Measurements from ENCODE around the gene CNFN. TPM values are rescaled to one million over a fixed set of nuclear protein-coding genes. Genes with fewer than 3 reads are reported as not detected.
A peak's percentile ranks its signal among the peaks of the same experiment; 100 is the strongest.

The CNFN gene
- total RNA-seq, 1 experiment from 2014 or later, result 4.5 TPM

DNA sequence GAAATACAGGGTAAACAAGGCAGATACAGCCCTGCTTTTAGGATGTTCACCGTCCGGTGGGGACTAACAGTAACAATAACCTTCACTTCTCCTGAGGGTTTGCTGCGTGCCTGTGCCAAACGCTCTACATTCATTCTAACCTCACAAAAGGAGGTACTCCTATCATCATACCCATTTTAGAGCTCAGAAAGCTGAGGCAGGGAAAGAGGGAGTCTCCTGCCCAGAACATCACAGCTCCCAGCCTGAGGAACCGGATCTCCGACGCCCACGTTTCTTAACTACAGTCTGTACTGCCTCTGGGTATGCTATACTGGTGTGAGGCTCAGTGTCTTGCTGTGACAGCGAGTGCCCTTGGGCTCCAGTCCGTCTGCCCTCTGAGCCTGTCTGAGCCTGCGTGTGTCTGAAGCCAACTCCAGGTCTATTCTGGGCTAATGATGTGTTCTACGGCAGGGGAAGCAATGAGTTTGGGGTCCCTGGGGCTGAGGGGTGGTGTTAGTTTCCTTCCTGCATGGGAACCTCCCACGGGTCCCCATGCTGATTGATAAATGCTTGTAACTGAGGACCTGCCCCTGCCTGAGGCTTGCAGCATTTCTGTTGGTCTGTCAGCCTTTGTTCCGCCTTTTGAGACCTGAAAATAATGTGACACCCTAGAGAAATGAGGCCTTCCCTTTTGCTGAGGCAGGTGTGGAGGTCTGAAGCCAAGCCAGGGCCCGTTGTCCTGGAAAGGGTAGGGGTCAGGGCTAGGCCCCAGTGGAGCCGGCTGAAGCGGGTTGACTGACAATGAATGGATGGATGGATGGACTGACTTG is 32.2 kb upstream of the CNFN start:
- H3K27me3 ChIP-seq (ENCODE audit: low read length), result no peaks in the 10 kb centered on the region
- H3F3A ChIP-seq (ENCODE audit: low read length, unreplicated experiment), result no peaks in the 10 kb centered on the region
- TF ChIP-seq, protein P1, sequence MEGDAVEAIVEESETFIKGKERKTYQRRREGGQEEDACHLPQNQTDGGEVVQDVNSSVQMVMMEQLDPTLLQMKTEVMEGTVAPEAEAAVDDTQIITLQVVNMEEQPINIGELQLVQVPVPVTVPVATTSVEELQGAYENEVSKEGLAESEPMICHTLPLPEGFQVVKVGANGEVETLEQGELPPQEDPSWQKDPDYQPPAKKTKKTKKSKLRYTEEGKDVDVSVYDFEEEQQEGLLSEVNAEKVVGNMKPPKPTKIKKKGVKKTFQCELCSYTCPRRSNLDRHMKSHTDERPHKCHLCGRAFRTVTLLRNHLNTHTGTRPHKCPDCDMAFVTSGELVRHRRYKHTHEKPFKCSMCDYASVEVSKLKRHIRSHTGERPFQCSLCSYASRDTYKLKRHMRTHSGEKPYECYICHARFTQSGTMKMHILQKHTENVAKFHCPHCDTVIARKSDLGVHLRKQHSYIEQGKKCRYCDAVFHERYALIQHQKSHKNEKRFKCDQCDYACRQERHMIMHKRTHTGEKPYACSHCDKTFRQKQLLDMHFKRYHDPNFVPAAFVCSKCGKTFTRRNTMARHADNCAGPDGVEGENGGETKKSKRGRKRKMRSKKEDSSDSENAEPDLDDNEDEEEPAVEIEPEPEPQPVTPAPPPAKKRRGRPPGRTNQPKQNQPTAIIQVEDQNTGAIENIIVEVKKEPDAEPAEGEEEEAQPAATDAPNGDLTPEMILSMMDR (conservative IDR thresholded peaks at IDR 0.05; ENCODE audit: low read depth, low read length), result no peak
- TF ChIP-seq EZH2phosphoT487 (IDR thresholded peaks at IDR 0.05; ENCODE audit: borderline replicate concordance, low read length) (no peak), EZH2 (IDR thresholded peaks at IDR 0.05; ENCODE audit: low read length, unreplicated experiment) (no peak)
- BruUV-seq (replicated peaks), result no TSS peak
- no peaks in the 10 kb centered on the region for H3K9me2 ChIP-seq (replicated peaks; ENCODE audit: low read length)
- H3K4me2 ChIP-seq (ENCODE audit: low read length), result peak overlapping the region; percentile 86
- DNase-seq (no peak), ATAC-seq (no peak)
- H3K4me1 ChIP-seq (ENCODE audit: insufficient read depth, low read length), result peaks cover 28% of the 10 kb centered on the region
- no peak overlapping the region for H3K27ac ChIP-seq (ENCODE audit: low read length)
- intact Hi-C loops (cut with micrococcal nuclease), result no loop called here
- H3K9ac ChIP-seq (ENCODE audit: low read length), result no peak overlapping the region
- POLR2A ChIA-PET (ENCODE audit: unreplicated experiment), result no interaction called here
- H2AFZ ChIP-seq (ENCODE audit: low read length), result 0 out of 2 replicates have a peak overlapping the region, but pooled peaks have one; percentile 96
- no peaks in the 10 kb centered on the region for H3K9me3 ChIP-seq (ENCODE audit: low read length)
- CTCF ChIA-PET, result no interaction called here
- peak overlapping the region; percentile 72; the same call in 1 of the 2 replicates for H3K4me3 ChIP-seq (ENCODE audit: low read length)
- H3K36me3 ChIP-seq (ENCODE audit: low read depth, low read length), result no peaks in the 10 kb centered on the region
- no peaks in the 10 kb centered on the region for H4K20me1 ChIP-seq (ENCODE audit: low read length)
- no peaks in the 10 kb centered on the region for H3K79me2 ChIP-seq (ENCODE audit: low read length)

DNA sequence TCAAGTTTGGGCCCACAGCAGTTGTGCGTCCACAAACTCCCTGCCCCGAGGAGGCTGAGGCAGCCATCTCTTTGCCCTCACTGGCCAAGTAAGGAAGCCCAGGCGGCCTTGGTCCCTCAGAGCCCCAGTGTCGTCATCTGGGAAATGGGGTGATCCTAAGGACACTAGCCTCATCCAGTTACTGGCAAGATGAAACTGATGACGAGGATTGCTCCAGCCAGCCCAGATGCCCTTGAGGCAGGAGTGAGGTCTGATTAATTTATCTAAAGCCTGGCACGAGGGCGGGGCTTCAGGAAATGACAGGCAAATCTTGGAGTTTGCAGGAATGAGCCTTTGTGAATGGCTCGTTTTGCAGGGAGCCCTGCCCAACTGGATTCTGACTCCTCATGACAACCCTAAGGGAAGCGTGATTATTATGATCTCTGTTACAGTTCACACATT is 31.5 kb upstream of the CNFN start:
- ChIA-PET POLR2A (ENCODE audit: unreplicated experiment) (no interaction called here), CTCF (no interaction called here)
- Histone ChIP-seq H2AFZ (ENCODE audit: low read length) (no peak overlapping the region), H3F3A (ENCODE audit: low read length, unreplicated experiment) (no peaks in the 10 kb centered on the region), H3K4me1 (ENCODE audit: insufficient read depth, low read length) (peaks cover 28% of the 10 kb centered on the region), H4K20me1 (ENCODE audit: low read length) (no peaks in the 10 kb centered on the region), H3K27me3 (ENCODE audit: low read length) (no peaks in the 10 kb centered on the region), H3K4me3 (ENCODE audit: low read length) (no peak overlapping the region), H3K9me3 (ENCODE audit: low read length) (no peaks in the 10 kb centered on the region), H3K4me2 (ENCODE audit: low read length) (no peak overlapping the region), H3K79me2 (ENCODE audit: low read length) (no peaks in the 10 kb centered on the region), H3K9ac (ENCODE audit: low read length) (no peak overlapping the region), H3K9me2 (replicated peaks; ENCODE audit: low read length) (no peaks in the 10 kb centered on the region), H3K27ac (ENCODE audit: low read length) (no peak overlapping the region), H3K36me3 (ENCODE audit: low read depth, low read length) (no peaks in the 10 kb centered on the region)
- no peak for ATAC-seq
- no TSS peak for BruUV-seq (replicated peaks)
- intact Hi-C loops (cut with micrococcal nuclease), result no loop called here
- TF ChIP-seq EZH2phosphoT487 (IDR thresholded peaks at IDR 0.05; ENCODE audit: borderline replicate concordance, low read length) (no peak), EZH2 (IDR thresholded peaks at IDR 0.05; ENCODE audit: low read length, unreplicated experiment) (no peak)
- TF ChIP-seq, protein P1 (conservative IDR thresholded peaks at IDR 0.05; ENCODE audit: low read depth, low read length), result no peak
- DNase-seq, result peak; percentile 49

DNA sequence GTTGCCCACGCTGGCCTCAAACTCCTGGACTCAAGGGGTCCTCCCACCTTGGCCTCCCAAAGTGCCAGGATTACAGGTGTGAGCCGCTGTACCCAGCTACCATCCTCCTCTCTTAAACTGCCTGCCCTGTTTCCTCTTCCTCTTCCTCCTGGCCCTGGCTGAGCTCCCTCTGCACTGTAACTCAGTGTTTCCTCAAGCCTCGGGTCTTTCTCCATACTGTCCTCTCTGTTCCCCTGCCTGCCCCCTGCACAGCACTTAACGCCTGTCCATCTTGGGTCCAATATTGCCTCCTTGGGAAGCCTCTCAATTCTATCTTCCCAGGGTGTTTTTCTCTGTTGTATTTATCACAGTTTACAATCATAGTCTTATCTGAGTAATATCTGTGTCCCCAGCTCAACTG is 31.0 kb upstream of the CNFN start:
- no peaks in the 10 kb centered on the region for H3K79me2 ChIP-seq (ENCODE audit: low read length)
- H3K27ac ChIP-seq (ENCODE audit: low read length), result no peak overlapping the region
- H2AFZ ChIP-seq (ENCODE audit: low read length), result no peak overlapping the region
- H3K36me3 ChIP-seq (ENCODE audit: low read depth, low read length), result no peaks in the 10 kb centered on the region
- H3K4me1 ChIP-seq (ENCODE audit: insufficient read depth, low read length), result peaks cover 28% of the 10 kb centered on the region
- H3K4me3 ChIP-seq (ENCODE audit: low read length), result no peak overlapping the region
- no peaks in the 10 kb centered on the region for H3K9me2 ChIP-seq (replicated peaks; ENCODE audit: low read length)
- intact Hi-C loops (cut with micrococcal nuclease), result no loop called here
- no peaks in the 10 kb centered on the region for H3K9me3 ChIP-seq (ENCODE audit: low read length)
- CTCF ChIA-PET, result no interaction called here
- H3K4me2 ChIP-seq (ENCODE audit: low read length), result no peak overlapping the region
- POLR2A ChIA-PET (ENCODE audit: unreplicated experiment), result no interaction called here
- ATAC-seq, result no peak
- no peak for TF ChIP-seq EZH2 (IDR thresholded peaks at IDR 0.05; ENCODE audit: low read length, unreplicated experiment)
- TF ChIP-seq, protein P1 (conservative IDR thresholded peaks at IDR 0.05; ENCODE audit: low read depth, low read length), result no peak
- no peak for TF ChIP-seq EZH2phosphoT487 (IDR thresholded peaks at IDR 0.05; ENCODE audit: borderline replicate concordance, low read length)
- H3F3A ChIP-seq (ENCODE audit: low read length, unreplicated experiment), result no peaks in the 10 kb centered on the region
- H3K27me3 ChIP-seq (ENCODE audit: low read length), result no peaks in the 10 kb centered on the region
- BruUV-seq (replicated peaks), result no TSS peak
- no peaks in the 10 kb centered on the region for H4K20me1 ChIP-seq (ENCODE audit: low read length)
- DNase-seq, result no peak
- H3K9ac ChIP-seq (ENCODE audit: low read length), result no peak overlapping the region

Measured in PC-3 (cell line).